HUES64 (cell line): ENCODE measurements around the gene CFAP45.

Experiments used
- H3K27ac ChIP-seq: 2 replicates; pipeline ENCODE4 v1.7.0; 2013; ENCODE audit warnings: low read depth, low read length, inconsistent platforms
- H3K27me3 ChIP-seq: 2 replicates; pipeline ENCODE4 v1.6.1; 2013; ENCODE audit warnings: mild to moderate bottlenecking, low read length; ENCODE audit not compliant: insufficient read depth
- H3K36me3 ChIP-seq: 2 replicates; pipeline ENCODE4 v1.6.1; 2013; ENCODE audit warnings: mild to moderate bottlenecking, low read length; ENCODE audit not compliant: insufficient read depth
- H3K4me1 ChIP-seq: 2 replicates; pipeline ENCODE4 v1.6.1; 2013; ENCODE audit warnings: mild to moderate bottlenecking, low read length, moderate library complexity; ENCODE audit not compliant: insufficient read depth
- H3K4me3 ChIP-seq: 2 replicates; pipeline ENCODE4 v1.5.1; 2013; ENCODE audit warnings: mild to moderate bottlenecking, low read length, moderate library complexity
- H3K9ac ChIP-seq: 2 replicates; pipeline ENCODE4 v1.6.1; 2013; ENCODE audit warnings: mild to moderate bottlenecking, low read depth, low read length
- H3K9me3 ChIP-seq: 2 replicates; pipeline ENCODE4 v1.6.1; 2013; ENCODE audit warnings: low read depth, low read length; ENCODE audit not compliant: insufficient read depth
- WGBS: fragments of 150-250, 120-280 bp; methylation state at CpG from one replicate; pipeline ENCODE4 v1.1.7; 2013; ENCODE audit warnings: missing lambda C conversion rate; 5-methylcytosine and 5-hydroxymethylcytosine counted together

Gene CFAP45

GRCh38 chr1:159895836-159896545 lies 4.0 kb downstream of the CFAP45 start:
- H3K27ac ChIP-seq: no peak overlapping the region
- H3K9me3 ChIP-seq: no peaks in the 10 kb centered on the region
- H3K4me1 ChIP-seq: peaks cover 9% of the 10 kb centered on the region
- H3K36me3 ChIP-seq: no peaks in the 10 kb centered on the region
- no peak overlapping the region for H3K4me3 ChIP-seq
- H3K27me3 ChIP-seq: peaks cover 8% of the 10 kb centered on the region
- 81% methylated on average over 6 of the region's 6 CpGs for WGBS
- H3K9ac ChIP-seq: no peak overlapping the region

DNA sequence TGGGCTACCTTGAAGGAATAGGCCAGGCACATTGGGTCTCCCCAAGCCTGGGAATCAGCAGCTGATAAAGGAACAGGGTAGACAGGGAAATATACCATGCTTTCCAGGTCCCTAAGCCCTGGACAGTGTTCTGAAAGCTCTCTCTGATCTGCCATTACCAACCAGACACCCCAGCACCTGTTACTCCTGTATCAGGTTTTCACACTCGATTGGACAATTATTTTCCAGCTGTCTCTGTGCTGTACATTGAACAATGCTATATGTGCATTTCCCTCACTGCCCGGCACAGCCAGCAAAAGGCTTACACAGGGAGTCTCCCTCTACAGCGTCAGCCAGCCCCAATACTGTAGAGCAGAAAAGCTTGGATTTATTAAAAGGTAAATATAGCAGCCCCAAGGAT lies 4.7 kb downstream of the CFAP45 start:
- H3K9ac ChIP-seq: no peak overlapping the region
- H3K4me1 ChIP-seq: peaks cover 2% of the 10 kb centered on the region
- no peak overlapping the region for H3K27ac ChIP-seq
- no peaks in the 10 kb centered on the region for H3K36me3 ChIP-seq
- no peaks in the 10 kb centered on the region for H3K9me3 ChIP-seq
- WGBS: 96% methylated on average over 3 of the region's 3 CpGs
- H3K4me3 ChIP-seq: no peak overlapping the region
- H3K27me3 ChIP-seq: peaks cover under 1% of the 10 kb centered on the region; the same call in 1 of the 2 replicates

- H3K27me3 ChIP-seq: no peaks in the 10 kb centered on the region
- H3K4me1 ChIP-seq: peaks cover 4% of the 10 kb centered on the region; the same call in 1 of the 2 replicates
- H3K9me3 ChIP-seq: no peaks in the 10 kb centered on the region
- no peaks in the 10 kb centered on the region for H3K36me3 ChIP-seq
- no peak overlapping the region for H3K27ac ChIP-seq
- WGBS: 78% methylated on average over 5 of the region's 5 CpGs
- no peak overlapping the region for H3K9ac ChIP-seq
- H3K4me3 ChIP-seq: no peak overlapping the region
Measured at GRCh38 chr1:159892944-159893343, 7.0 kb downstream of the CFAP45 start.

- H3K4me3 ChIP-seq: no peak overlapping the region
- 56% methylated on average over 5 of the region's 7 CpGs for WGBS
- peaks cover 4% of the 10 kb centered on the region; the same call in 1 of the 2 replicates for H3K4me1 ChIP-seq
- no peaks in the 10 kb centered on the region for H3K36me3 ChIP-seq
- H3K9ac ChIP-seq: no peak overlapping the region
- H3K27me3 ChIP-seq: no peaks in the 10 kb centered on the region
- H3K9me3 ChIP-seq: no peaks in the 10 kb centered on the region
- no peak overlapping the region for H3K27ac ChIP-seq
Measured at GRCh38 chr1:159891275-159892157, 8.4 kb downstream of the CFAP45 start.

DNA sequence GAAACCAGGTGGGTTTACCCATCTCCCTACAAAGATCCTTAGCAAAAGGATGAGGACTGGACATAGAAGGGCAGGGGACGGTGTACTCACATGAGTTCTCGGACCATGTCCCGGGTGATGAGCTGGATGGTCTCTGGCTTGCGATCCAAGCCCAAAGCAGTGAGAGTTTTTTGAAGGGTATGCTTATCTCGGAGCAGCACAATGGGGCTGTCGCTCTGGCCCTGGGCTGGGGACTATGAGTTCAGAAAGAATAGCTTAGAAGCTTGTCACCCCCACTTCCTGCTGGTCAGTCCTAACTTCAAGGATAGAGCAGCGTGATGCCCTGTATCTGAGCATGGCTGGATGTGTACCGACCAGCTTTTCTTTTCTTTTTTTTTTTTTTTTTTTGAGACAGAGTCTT lies 9.6 kb downstream of the CFAP45 start:
- Histone ChIP-seq H3K4me1 (peaks cover 4% of the 10 kb centered on the region; the same call in 1 of the 2 replicates), H3K27ac (no peak overlapping the region), H3K9ac (no peak overlapping the region), H3K9me3 (no peaks in the 10 kb centered on the region), H3K27me3 (no peaks in the 10 kb centered on the region), H3K4me3 (no peak overlapping the region), H3K36me3 (no peaks in the 10 kb centered on the region)
- 93% methylated on average over 8 of the region's 8 CpGs for WGBS

DNA sequence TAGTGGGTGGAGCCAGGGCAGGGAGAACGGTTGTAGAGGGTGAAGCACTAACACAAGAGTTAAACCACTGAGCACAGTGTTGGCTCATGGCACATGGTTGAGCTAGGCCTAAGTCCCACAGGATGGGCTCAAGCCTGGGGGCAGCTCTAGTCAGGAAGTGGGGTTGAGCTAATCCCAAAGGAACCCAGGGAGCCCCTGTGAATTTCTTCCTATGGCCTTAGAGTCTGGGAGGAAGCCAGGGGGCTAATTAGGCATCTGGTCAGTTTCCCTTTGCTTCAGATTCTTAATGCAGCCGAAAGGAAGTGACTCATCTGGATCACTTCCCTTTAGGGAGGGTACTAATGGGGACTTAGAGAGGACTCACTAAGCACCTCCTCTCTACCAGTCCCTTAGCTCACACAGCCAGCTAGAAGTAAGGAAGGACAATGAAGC lies 10.1 kb downstream of the CFAP45 start:
- 76% methylated on average over 2 of the region's 2 CpGs for WGBS
- H3K9ac ChIP-seq: no peak overlapping the region
- no peak overlapping the region for H3K27ac ChIP-seq
- no peaks in the 10 kb centered on the region for H3K27me3 ChIP-seq
- H3K4me3 ChIP-seq: no peak overlapping the region
- no peaks in the 10 kb centered on the region for H3K36me3 ChIP-seq
- H3K9me3 ChIP-seq: no peaks in the 10 kb centered on the region
- H3K4me1 ChIP-seq: peaks cover 4% of the 10 kb centered on the region; the same call in 1 of the 2 replicates

DNA sequence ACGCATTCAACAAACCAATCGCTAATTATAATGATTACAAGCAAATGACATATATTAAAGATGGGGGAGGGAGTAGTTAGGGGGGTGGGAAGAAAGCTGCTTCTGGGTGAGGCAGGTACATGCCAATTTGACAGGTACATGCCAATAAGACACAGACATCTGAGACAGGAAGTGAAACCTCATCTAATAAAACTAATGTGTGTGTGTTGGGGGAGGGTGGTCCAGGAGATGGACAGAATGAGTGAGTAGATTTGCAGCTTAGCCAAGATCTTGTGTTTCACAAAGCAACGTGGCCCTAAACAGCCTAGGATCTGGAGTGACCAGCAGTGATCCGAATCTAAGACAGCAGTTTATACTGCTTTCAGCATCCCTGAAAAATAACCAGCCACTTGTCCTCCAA lies 10.8 kb downstream of the CFAP45 start:
- Histone ChIP-seq H3K9me3 (no peaks in the 10 kb centered on the region), H3K4me3 (no peak overlapping the region), H3K27ac (no peak overlapping the region), H3K9ac (no peak overlapping the region), H3K27me3 (no peaks in the 10 kb centered on the region), H3K36me3 (no peaks in the 10 kb centered on the region), H3K4me1 (peaks cover 4% of the 10 kb centered on the region; the same call in 1 of the 2 replicates)
- 91% methylated on average over 2 of the region's 4 CpGs for WGBS

GRCh38 chr1:159884296-159884695 lies 15.7 kb downstream of the CFAP45 start:
- Histone ChIP-seq H3K27me3 (no peaks in the 10 kb centered on the region), H3K9ac (no peak overlapping the region), H3K4me3 (no peak overlapping the region), H3K4me1 (peaks cover 6% of the 10 kb centered on the region; the same call in 1 of the 2 replicates), H3K36me3 (no peaks in the 10 kb centered on the region), H3K27ac (no peak overlapping the region), H3K9me3 (no peaks in the 10 kb centered on the region)
- 83% methylated on average over 8 of the region's 8 CpGs for WGBS

GRCh38 chr1:159883134-159883533 lies 16.8 kb downstream of the CFAP45 start:
- Histone ChIP-seq H3K36me3 (no peaks in the 10 kb centered on the region), H3K4me1 (peaks cover 6% of the 10 kb centered on the region; the same call in 1 of the 2 replicates), H3K27me3 (no peaks in the 10 kb centered on the region), H3K9ac (no peak overlapping the region), H3K4me3 (no peak overlapping the region), H3K9me3 (no peaks in the 10 kb centered on the region), H3K27ac (no peak overlapping the region)
- WGBS: 95% methylated on average over 4 of the region's 4 CpGs

DNA sequence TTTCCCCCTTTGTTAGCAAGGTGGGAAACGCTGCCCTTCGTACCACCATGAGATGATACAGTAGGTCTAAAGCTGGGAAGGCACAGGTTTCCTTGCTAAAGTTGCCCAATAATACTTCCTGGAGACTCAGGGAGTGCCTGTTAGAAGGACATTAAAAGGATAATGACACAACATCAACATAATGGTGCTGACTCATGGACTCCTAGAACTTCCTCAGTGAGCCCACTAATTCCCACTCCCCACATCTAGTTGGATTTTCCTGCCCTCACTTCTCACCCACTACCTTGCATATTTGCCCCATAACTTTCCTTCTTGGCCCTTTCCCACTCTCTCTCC lies 17.5 kb downstream of the CFAP45 start:
- H3K27ac ChIP-seq: no peak overlapping the region
- H3K36me3 ChIP-seq: no peaks in the 10 kb centered on the region
- H3K4me3 ChIP-seq: no peak overlapping the region
- H3K27me3 ChIP-seq: no peaks in the 10 kb centered on the region
- no peak overlapping the region for H3K9ac ChIP-seq
- H3K9me3 ChIP-seq: no peaks in the 10 kb centered on the region
- 86% methylated on average over 2 of the region's 2 CpGs for WGBS
- peaks cover 6% of the 10 kb centered on the region; the same call in 1 of the 2 replicates for H3K4me1 ChIP-seq
